ENCODE measurements around the gene C15orf40. TPM values are rescaled to one million over a fixed set of nuclear protein-coding genes. Genes with fewer than 3 reads are reported as not detected.
A peak's percentile ranks its signal among the peaks of the same experiment; 100 is the strongest.
"Not testable (repeated sequence)": the region's sequence is repeated elsewhere in the genome, so short reads cannot be mapped to it uniquely, and the experiment has no call there.

Gene C15orf40
- total and polyA plus RNA-seq, 2 of the 13 experiments (the other 11 are each of a cell fraction or from before 2014, with no cell fraction given), result 24.0 to 26.3 TPM

- no peak overlapping the region for H3K4me3 ChIP-seq (replicated peaks in 1 of 3; ENCODE audit: insufficient read depth in 1 of 3, low read depth in 2 of 3, low read length in 3 of 3)
- no peak overlapping the region for H3K27ac ChIP-seq (ENCODE audit: extremely low read length, insufficient read depth, low read length)
- no peak overlapping the region for H3K4me2 ChIP-seq (ENCODE audit: low read depth, low read length)
- no peaks in the 10 kb centered on the region for H3K79me2 ChIP-seq (ENCODE audit: insufficient read depth, low read length)
- H3K36me3 ChIP-seq (replicated peaks in 1 of 2; ENCODE audit: control insufficient read depth in 1 of 2, insufficient read depth in 2 of 2, low read length in 2 of 2), result no peaks in the 10 kb centered on the region
- no TSS peak for BruUV-seq (replicated peaks)
- intact Hi-C loops (cut with micrococcal nuclease; ENCODE audit: unreplicated experiment) (no loop called here), in situ Hi-C loops (cut with HindIII; ENCODE audit: extremely low pct_ligation_motif_present, low pct_unique_long_range_greater_than_20kb) (no loop called here)
- ChIA-PET POLR2A (no interaction called here), CTCF (ENCODE audit: low intra/inter-chr PET ratio, low total read pairs) (no interaction called here)
- H2AFZ ChIP-seq (ENCODE audit: low read length), result no peak overlapping the region
- no peak for FAIRE-seq
- DNase-seq (ENCODE audit: low spot score), result peak; percentile 16
- no peaks in the 10 kb centered on the region for H3K27me3 ChIP-seq (ENCODE audit: control insufficient read depth in 1 of 2, insufficient read depth in 2 of 2, low read length in 2 of 2)
- H3K9me3 ChIP-seq (ENCODE audit: low read length), result no peaks in the 10 kb centered on the region
- no peak for TF ChIP-seq ZNF101 (CRISPR knock-in tag; IDR thresholded peaks at IDR 0.05; ENCODE audit: borderline replicate concordance, low read depth)
- H3K4me1 ChIP-seq (ENCODE audit: insufficient read depth, low read length), result peaks cover 13% of the 10 kb centered on the region
- no peak; the same call in 2 of the 3 replicates for ATAC-seq
- no peaks in the 10 kb centered on the region for H4K20me1 ChIP-seq (ENCODE audit: insufficient read depth, low read length)
- no peak overlapping the region for H3K9ac ChIP-seq (ENCODE audit: insufficient read depth, low read depth, low read length)
- 36% methylated on average over 8 of the region's 8 CpGs for WGBS (ENCODE audit: low lambda C conversion rate)
Measured at GRCh38 chr15:82942691-82943090, 68.7 kb downstream of the C15orf40 start.

GRCh38 chr15:82939678-82940077, 71.8 kb downstream of the C15orf40 start:
- intact Hi-C loops (cut with micrococcal nuclease; ENCODE audit: unreplicated experiment); H3K79me2 ChIP-seq (ENCODE audit: insufficient read depth, low read length); DNase-seq (ENCODE audit: low spot score); BruUV-seq (replicated peaks); H2AFZ ChIP-seq (ENCODE audit: low read length); H3K4me2 ChIP-seq (ENCODE audit: low read depth, low read length); CTCF ChIA-PET (ENCODE audit: low intra/inter-chr PET ratio, low total read pairs); in situ Hi-C loops (cut with HindIII; ENCODE audit: extremely low pct_ligation_motif_present, low pct_unique_long_range_greater_than_20kb); H3K27me3 ChIP-seq (ENCODE audit: control insufficient read depth in 1 of 2, insufficient read depth in 2 of 2, low read length in 2 of 2); H3K4me3 ChIP-seq (replicated peaks in 1 of 3; ENCODE audit: insufficient read depth in 1 of 3, low read depth in 2 of 3, low read length in 3 of 3); H4K20me1 ChIP-seq (ENCODE audit: insufficient read depth, low read length); FAIRE-seq; ATAC-seq; H3K27ac ChIP-seq (ENCODE audit: extremely low read length, insufficient read depth, low read length); H3K36me3 ChIP-seq (replicated peaks in 1 of 2; ENCODE audit: control insufficient read depth in 1 of 2, insufficient read depth in 2 of 2, low read length in 2 of 2); H3K9me3 ChIP-seq (ENCODE audit: low read length); POLR2A ChIA-PET; H3K9ac ChIP-seq (ENCODE audit: insufficient read depth, low read depth, low read length): not testable (repeated sequence)
- WGBS (ENCODE audit: low lambda C conversion rate), result 84% methylated on average over 6 of the region's 6 CpGs
- H3K4me1 ChIP-seq (ENCODE audit: insufficient read depth, low read length), result peaks cover 20% of the 10 kb centered on the region

Other genes with a start within 250 kb of the C15orf40 start
- gene FSD2, start 205.6 kb downstream of the C15orf40 start, total RNA-seq (2016; rRNA removed; fragmentation: Illumina TruSeq; extraction: Trizol), result not detected in 2 replicates
- gene FSD2, start 205.6 kb downstream of the C15orf40 start, polyA plus RNA-seq (2011; rRNA removed), result not detected in 2 replicates
- 2.7 and 2.9 TPM in 2 replicates for gene WHAMM, start 202.0 kb downstream of the C15orf40 start, total RNA-seq (2016; rRNA removed; fragmentation: Illumina TruSeq; extraction: Trizol)
- 3.0 and 3.5 TPM in 2 replicates for gene WHAMM, start 202.0 kb downstream of the C15orf40 start, polyA plus RNA-seq (2011; rRNA removed)
- 13.3 and 14.1 TPM in 2 replicates for gene HOMER2, start 58.9 kb downstream of the C15orf40 start, total RNA-seq (2016; rRNA removed; fragmentation: Illumina TruSeq; extraction: Trizol)
- 12.9 and 15.7 TPM in 2 replicates for gene HOMER2, start 58.9 kb downstream of the C15orf40 start, polyA plus RNA-seq (2011; rRNA removed)
- 45.9 and 71.7 TPM in 2 replicates for gene RAMAC, start 25.4 kb downstream of the C15orf40 start, total RNA-seq (2016; rRNA removed; fragmentation: Illumina TruSeq; extraction: Trizol)
- 20.3 and 22.2 TPM in 2 replicates for gene RAMAC, start 25.4 kb downstream of the C15orf40 start, polyA plus RNA-seq (2011; rRNA removed)
- gene BTBD1, start 55.6 kb upstream of the C15orf40 start, total RNA-seq (2016; rRNA removed; fragmentation: Illumina TruSeq; extraction: Trizol), result 53.9 and 73.8 TPM in 2 replicates
- 29.3 and 32.1 TPM in 2 replicates for gene BTBD1, start 55.6 kb upstream of the C15orf40 start, polyA plus RNA-seq (2011; rRNA removed)
- not detected in 2 replicates for gene TM6SF1, start 96.0 kb upstream of the C15orf40 start, total RNA-seq (2016; rRNA removed; fragmentation: Illumina TruSeq; extraction: Trizol)
- not detected in 2 replicates for gene TM6SF1, start 96.0 kb upstream of the C15orf40 start, polyA plus RNA-seq (2011; rRNA removed)
- 0.07 and 0.09 TPM in 2 replicates for gene HDGFL3, start 196.2 kb upstream of the C15orf40 start, total RNA-seq (2016; rRNA removed; fragmentation: Illumina TruSeq; extraction: Trizol)
- 0.01 and 0.07 TPM in 2 replicates for gene HDGFL3, start 196.2 kb upstream of the C15orf40 start, polyA plus RNA-seq (2011; rRNA removed)

Data from HepG2 (cell line).